SK-N-MC (cell line): Measurements from ENCODE around the gene POU2F3.

Experiments used
- DNase-seq: peaks from one replicate; pipeline ENCODE4 v3.0.0-alpha.2; 2011; ENCODE audit warnings: low read depth, low spot score
- H3K27ac ChIP-seq: fragments of 200-600 bp; sonication (generic); 2 replicates; pipeline ENCODE4 v1.5.1; 2016; ENCODE audit warnings: mixed run types
- H3K36me3 ChIP-seq: fragments of 200-600 bp; sonication (generic); 2 replicates; pipeline ENCODE4 v1.6.1; 2017; ENCODE audit warnings: antibody characterized with exemption, low read length, mixed read lengths; ENCODE audit not compliant: insufficient read depth
- H3K4me3 ChIP-seq: fragments of 200-600 bp; sonication (generic); 2 replicates; pipeline ENCODE4 v1.5.1; 2016
- H3K9ac ChIP-seq: fragments of 200-600 bp; sonication (generic); 2 replicates; pipeline ENCODE4 v1.8.0; 2017; ENCODE audit warnings: mixed run types, mixed read lengths; ENCODE audit not compliant: insufficient read length
- H3K9me3 ChIP-seq: fragments of 200-600 bp; sonication (generic); 2 replicates; pipeline ENCODE4 v1.6.1; 2017; ENCODE audit warnings: low read depth, mild to moderate bottlenecking, antibody characterized with exemption, low read length, moderate library complexity, mixed read lengths
- EZH2 ChIP-seq: fragments of 200-600 bp; sonication (generic); IDR thresholded peaks from one replicate; pipeline ENCODE4 v1.6.1; 2017; ENCODE audit warnings: antibody characterized with exemption
- FOXP2 ChIP-seq: optimal IDR thresholded peaks from 2 replicates; pipeline ENCODE3; 2011; ENCODE audit warnings: mild to moderate bottlenecking, moderate library complexity; ENCODE audit not compliant: insufficient read depth; ENCODE audit errors: extremely low read length, control extremely low read depth
- POLR2AphosphoS5 ChIP-seq: IDR thresholded peaks from 2 replicates; pipeline ENCODE4 v1.6.1; 2012; ENCODE audit warnings: mild to moderate bottlenecking, low read depth, low read length, borderline replicate concordance

Gene POU2F3

GRCh38 chr11:120215634-120216033, 24.3 kb upstream of the POU2F3 start:
- Histone ChIP-seq H3K4me3 (no peak overlapping the region), H3K36me3 (peaks cover 7% of the 10 kb centered on the region; the same call in 1 of the 2 replicates), H3K9ac (no peak overlapping the region), H3K9me3 (no peaks in the 10 kb centered on the region), H3K27ac (no peak overlapping the region)
- DNase-seq: no peak
- TF ChIP-seq FOXP2: no peak
- no peak for TF ChIP-seq POLR2AphosphoS5
- TF ChIP-seq EZH2: no peak

GRCh38 chr11:120216426-120217102, 23.4 kb upstream of the POU2F3 start:
- Histone ChIP-seq H3K27ac (no peak overlapping the region), H3K4me3 (no peak overlapping the region), H3K9me3 (no peaks in the 10 kb centered on the region), H3K9ac (no peak overlapping the region), H3K36me3 (peaks cover 7% of the 10 kb centered on the region; the same call in 1 of the 2 replicates)
- TF ChIP-seq EZH2 (no peak), POLR2AphosphoS5 (no peak), FOXP2 (no peak)
- no peak for DNase-seq

GRCh38 chr11:120217526-120217925, 22.4 kb upstream of the POU2F3 start:
- TF ChIP-seq FOXP2 (no peak), EZH2 (no peak), POLR2AphosphoS5 (no peak)
- no peak overlapping the region for H3K27ac ChIP-seq
- no peaks in the 10 kb centered on the region for H3K9me3 ChIP-seq

GRCh38 chr11:120217941-120218694, 21.8 kb upstream of the POU2F3 start:
- H3K27ac ChIP-seq: no peak overlapping the region
- TF ChIP-seq POLR2AphosphoS5 (no peak), EZH2 (no peak), FOXP2 (no peak)

More at GRCh38 chr11:120217526-120217925, 22.4 kb upstream of the POU2F3 start:
- Histone ChIP-seq H3K36me3 (peaks cover 7% of the 10 kb centered on the region; the same call in 1 of the 2 replicates), H3K9ac (no peak overlapping the region), H3K4me3 (no peak overlapping the region)
- no peak for DNase-seq

GRCh38 chr11:120218695-120219033, 21.3 kb upstream of the POU2F3 start:
- Histone ChIP-seq H3K9ac (no peak overlapping the region), H3K9me3 (no peaks in the 10 kb centered on the region), H3K36me3 (peaks cover 7% of the 10 kb centered on the region; the same call in 1 of the 2 replicates), H3K27ac (no peak overlapping the region), H3K4me3 (no peak overlapping the region)
- DNase-seq: no peak
- no peak for TF ChIP-seq FOXP2
- TF ChIP-seq POLR2AphosphoS5: no peak
- no peak for TF ChIP-seq EZH2

More at GRCh38 chr11:120217941-120218694, 21.8 kb upstream of the POU2F3 start:
- Histone ChIP-seq H3K9ac (no peak overlapping the region), H3K36me3 (peaks cover 7% of the 10 kb centered on the region; the same call in 1 of the 2 replicates), H3K9me3 (no peaks in the 10 kb centered on the region), H3K4me3 (no peak overlapping the region)
- DNase-seq: no peak

- no peak overlapping the region for H3K9ac ChIP-seq
- DNase-seq: no peak
Measured at GRCh38 chr11:120219232-120219937, 20.6 kb upstream of the POU2F3 start.

GRCh38 chr11:120219938-120220746, 19.8 kb upstream of the POU2F3 start:
- Histone ChIP-seq H3K4me3 (no peak overlapping the region), H3K9ac (no peak overlapping the region), H3K36me3 (no peaks in the 10 kb centered on the region), H3K9me3 (no peaks in the 10 kb centered on the region), H3K27ac (no peak overlapping the region)
- no peak for DNase-seq
- no peak for TF ChIP-seq POLR2AphosphoS5
- no peak for TF ChIP-seq EZH2
- TF ChIP-seq FOXP2: no peak

More at GRCh38 chr11:120219232-120219937, 20.6 kb upstream of the POU2F3 start:
- no peak overlapping the region for H3K27ac ChIP-seq
- H3K9me3 ChIP-seq: no peaks in the 10 kb centered on the region
- H3K4me3 ChIP-seq: no peak overlapping the region
- TF ChIP-seq EZH2 (no peak), FOXP2 (no peak), POLR2AphosphoS5 (no peak)
- peaks cover 2% of the 10 kb centered on the region; the same call in 1 of the 2 replicates for H3K36me3 ChIP-seq
